HG02981 (cell line): ENCODE results near the gene AMN.
"Not testable (repeated sequence)": the region's sequence is repeated elsewhere in the genome, so short reads cannot be mapped to it uniquely, and the experiment has no call there.

Experiments used
- ATAC-seq: cut with Tn5 transposase; IDR thresholded peaks from one replicate; pipeline ENCODE4 v1.9.1; 2021; ENCODE audit warnings: mild to moderate bottlenecking, moderate library complexity; ENCODE audit not compliant: unreplicated experiment

AMN gene

DNA sequence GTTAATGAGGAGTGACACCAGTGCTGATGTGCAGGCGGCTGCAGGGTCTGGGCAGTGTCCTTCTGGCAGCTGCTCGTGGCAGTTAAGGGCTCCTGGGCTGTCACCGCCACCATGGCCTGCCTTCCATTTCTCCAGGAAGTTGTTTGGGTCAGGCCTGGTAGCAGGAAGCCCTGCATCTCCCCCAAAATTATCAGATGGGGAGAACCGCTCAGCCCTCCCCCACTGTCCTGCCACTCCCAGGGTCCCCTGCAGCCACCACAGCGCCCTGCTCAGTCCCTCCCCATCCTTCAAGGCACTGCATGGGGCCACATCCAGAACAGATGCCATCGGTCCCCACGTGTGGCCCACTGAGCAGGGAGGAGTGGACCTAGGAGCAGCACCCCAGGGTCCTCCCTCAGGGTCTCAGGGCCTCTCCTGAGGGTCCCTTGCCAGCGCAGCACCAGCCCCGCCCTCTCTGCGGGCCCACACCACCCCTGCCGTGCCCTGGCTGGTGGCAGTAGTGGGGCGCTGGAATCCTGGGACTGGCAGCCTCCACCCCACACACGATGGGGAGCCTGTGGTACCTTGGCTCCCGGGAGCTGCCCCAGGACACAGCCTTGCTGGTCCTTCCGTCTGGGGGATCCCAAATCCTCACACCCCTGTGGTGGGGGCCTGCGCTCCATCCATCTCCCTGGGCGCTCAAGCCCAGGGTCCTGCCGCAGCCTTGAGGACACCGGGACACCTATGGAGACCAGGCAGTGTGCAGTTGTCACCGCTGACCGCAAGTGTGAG is 10.3 kb upstream of the AMN start:
- ATAC-seq: no peak

DNA sequence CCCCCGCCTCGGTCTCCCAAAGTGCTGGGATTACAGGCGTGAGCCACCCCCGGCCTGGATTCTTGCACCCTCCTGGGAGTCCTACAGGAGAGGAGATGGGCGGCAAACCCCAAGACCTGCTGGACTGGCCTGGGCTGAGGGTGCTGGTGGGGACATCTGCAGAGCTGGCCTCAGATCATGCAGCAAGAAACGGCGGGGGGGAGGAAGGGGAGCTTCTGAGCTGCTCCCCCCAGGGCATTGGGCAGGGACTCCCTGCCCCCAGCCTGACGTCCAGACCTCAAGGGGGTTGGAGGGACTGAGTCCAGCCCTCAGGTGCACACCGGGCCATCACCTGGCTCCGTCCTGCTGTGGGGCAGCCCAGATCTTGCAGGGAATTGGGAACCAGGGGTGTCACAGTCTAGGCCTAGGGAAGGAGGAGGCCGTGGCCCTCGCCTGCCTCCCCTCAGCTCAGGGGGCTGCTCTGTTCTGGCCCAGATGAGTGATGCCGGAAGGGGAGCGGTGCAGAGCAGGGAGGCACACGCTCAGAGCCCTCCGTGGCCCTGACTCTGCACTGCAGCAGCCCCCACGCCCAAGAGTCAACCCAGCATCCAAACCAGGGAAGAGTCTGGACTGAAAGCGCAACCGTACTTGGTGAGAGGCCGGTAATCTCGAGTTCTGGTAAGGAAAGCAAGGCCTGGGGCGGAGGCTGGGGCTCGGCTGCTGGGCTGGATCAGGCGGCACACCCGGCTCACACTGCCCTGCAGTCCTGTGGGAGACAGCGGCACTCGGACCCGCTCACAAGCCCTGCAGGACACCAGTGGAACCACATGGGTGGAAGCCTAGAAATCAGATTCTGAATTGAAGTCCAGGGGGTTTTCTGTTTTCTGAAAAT is 8.9 kb upstream of the AMN start:
- no peak for ATAC-seq

DNA sequence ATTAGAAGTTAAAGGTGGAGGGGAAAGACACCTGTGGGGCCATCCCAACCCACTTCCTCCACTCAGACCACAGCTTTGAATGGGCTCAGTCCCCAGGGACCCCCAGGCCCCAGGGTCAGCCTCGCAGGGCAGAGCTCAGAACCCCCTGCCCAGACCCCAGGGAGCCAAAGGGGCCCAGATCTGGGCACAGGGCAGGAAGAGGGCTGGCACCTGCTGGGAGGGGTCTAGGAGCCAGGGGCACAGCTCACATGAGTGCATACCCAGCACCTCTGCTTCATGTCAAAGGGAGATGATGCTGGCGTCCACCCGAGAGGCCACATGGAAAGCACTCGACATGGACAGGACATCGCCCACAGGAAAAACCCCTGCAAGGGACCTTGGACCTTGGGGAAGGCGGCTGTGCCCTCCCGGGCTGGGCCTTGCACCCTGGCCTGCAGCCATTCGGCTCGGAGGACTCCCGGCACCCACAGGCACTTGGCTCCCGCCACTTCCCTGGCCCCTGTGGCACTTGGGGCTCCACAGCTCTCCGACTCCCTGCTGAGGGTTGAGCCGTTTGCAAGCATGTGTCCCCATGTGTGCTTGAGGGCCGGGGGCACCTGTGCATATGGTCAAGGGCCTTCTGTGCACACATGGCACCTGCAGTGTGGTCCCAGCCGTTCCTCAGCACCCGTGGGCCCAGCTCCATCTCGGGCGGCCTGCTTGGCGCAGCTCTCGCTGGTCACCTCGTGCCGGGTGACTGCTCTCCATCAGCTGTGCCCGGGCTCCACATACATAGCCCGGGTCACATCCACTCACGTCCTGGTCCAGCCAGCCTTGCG is 7.8 kb upstream of the AMN start:
- no peak for ATAC-seq

GRCh38 chr14:102915292-102916110 is 7.0 kb upstream of the AMN start:
- ATAC-seq: no peak

DNA sequence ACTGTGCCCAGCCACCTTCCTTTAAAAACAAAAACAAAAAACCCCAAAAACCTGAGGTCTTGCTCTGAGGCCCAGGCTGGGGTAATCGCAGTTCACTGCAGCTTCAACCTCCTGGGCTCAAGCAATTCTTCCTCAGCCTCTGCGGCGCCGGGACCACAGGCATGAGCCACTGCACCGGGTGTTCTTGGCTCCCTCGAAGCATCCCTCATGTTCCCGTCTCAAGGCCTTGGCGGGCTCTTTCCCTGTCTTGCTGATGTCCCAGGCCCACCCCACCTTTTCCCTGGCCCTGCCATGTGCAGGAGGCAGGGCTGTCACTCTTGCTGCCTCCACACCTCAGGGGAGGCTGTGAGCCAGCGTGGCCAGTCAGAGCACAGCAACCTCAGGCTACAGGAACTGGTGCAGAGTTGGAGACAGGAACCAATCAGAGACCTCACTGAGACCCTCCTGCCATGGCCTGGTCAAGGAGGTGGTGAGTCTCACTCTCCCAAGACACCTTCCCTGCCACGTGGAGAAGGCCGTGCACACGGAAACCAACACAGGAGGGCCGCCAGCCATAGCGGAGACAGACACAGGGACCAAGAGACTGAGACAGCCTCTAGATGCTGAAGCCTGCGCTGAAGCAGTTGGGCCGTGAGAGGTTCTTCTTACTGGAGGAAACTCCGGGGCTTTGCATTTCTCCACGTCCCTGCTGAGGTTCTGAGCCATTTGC is 6.0 kb upstream of the AMN start:
- ATAC-seq: no peak

DNA sequence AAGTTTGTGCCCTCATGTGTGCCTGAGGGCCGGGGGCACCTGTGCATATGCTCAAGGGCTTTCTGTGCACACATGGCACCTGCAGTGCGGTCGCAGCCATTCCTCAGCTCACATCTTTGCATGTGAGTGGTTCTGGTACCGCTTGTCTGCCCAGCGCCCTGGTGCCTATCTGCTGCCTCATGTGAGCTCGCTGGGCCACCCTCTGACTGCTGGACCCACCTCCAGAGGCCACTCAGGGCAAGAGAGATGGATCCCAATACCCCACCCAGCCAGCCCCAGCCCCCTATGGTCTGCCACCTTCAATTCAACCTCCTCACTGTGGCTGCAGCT is 5.4 kb upstream of the AMN start:
- no peak for ATAC-seq

DNA sequence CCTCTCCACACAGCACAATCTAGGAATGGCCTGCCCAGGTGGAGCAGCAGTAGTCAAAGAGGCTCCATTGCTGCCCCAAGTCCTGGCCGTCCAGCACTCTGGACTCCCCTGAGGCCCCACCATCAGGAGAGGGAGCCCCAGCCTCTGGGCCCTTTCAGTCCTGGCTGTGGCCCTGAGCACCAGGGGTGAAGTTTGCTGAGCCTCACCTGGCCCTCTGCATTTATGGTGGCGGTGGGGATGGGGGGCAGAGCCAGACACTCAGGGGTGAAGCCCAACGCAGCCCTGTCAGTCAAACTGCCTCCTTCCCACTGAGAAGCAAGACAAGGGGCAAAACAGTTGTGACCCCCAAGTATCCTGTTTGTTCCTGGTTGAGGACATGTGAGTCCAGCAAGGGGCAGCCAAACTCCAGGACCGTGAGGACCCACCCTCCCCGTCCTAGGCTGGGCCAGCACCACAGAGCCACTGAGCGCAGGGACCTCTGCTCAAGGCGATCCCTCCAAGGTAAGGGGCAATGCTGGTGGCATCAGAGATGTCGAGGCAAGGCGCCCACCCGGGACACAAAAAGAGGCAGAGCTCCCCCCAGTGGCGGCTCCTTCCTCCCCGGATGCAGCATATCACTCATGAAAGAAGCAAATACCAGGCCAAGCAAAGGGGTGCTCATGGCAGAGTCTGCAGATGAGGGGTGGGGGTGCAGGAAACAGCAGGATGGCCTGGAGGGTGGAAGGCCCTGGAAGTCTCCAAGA is 4.8 kb upstream of the AMN start:
- ATAC-seq: no peak

GRCh38 chr14:102918438-102918837 is 4.0 kb upstream of the AMN start:
- no peak for ATAC-seq

- ATAC-seq: no peak
Measured at GRCh38 chr14:102920273-102920997, 2.0 kb upstream of the AMN start.

- no peak for ATAC-seq
Measured at GRCh38 chr14:102920998-102921304, 1.5 kb upstream of the AMN start.

- ATAC-seq: no peak
Measured at GRCh38 chr14:102923201-102923924, 900 bp downstream of the AMN start.

DNA sequence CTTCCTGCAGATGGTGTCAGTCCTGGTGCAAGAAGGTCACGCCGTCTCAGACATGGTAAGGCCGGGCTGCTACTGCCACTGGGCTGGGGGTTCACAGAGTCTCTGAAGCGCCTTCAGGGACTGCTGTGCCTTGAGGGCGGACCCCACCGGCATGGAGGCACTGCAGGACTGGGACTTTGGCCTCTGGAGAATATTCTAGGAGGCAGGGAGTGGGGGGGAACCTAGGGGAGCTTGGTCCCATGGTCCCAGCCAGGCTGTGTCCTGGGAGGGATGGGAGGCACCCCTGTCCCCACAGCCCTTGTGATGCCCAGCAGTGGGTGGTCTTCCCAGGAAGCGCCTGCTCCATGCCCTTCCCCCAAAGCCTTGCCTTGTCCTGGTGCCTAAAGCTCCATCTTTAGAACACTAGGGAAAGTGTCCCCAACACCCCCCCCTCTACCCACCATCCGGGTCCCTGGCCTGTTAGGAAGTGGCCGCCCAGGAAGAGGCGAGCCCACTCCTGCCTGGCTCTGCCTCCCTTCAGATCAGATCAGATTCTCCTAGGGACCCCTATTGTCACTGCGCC is 1.5 kb downstream of the AMN start:
- no peak for ATAC-seq

DNA sequence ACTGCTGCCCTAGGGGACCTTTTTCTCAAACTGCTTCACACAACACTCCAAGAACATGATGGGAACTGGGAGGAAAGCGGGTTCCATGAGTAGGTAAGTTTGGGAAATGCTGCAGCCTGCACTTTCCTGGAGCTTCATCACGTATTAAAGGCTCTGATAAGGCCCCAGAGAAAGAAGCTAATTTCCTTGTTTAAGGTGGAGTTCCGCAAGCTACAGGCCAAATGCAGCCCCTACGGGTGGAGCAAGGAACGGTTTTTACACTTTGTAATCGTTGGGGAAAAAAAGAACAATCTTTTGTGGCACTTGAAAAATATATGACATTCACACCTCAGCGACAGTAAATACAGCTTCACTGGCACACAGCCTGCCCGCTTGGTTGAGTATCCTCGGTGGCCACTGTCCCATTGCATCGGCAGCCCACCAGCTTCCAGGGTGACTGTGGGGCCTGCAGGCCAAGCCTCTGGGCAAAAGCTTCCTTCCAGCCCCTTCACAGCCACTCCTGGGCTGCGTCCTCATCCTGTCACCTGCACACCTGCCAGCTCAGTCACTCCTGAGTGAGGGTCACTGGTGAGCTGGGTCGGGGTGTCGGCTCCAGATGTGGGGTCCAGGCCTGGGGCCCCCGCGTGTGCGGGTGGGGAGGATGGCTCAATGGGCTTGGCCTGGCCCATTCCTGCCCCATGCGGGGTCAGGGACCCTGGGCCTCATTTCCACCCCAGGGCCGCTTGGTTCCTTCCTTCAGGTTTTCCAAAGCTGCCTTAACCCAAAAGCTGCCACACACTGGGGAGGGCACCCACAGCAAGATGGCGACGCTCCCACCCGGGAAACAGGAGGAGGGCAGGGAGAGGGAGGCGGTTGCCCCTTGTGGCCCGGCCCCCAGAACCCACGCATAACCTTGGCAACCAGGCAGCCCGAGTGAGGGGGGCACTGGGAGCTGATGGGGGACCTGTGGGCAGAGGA is 2.4 kb downstream of the AMN start:
- no peak for ATAC-seq

GRCh38 chr14:102925646-102926045 is 3.2 kb downstream of the AMN start:
- ATAC-seq: no peak

- no peak for ATAC-seq
Measured at GRCh38 chr14:102926104-102926503, 3.6 kb downstream of the AMN start.

DNA sequence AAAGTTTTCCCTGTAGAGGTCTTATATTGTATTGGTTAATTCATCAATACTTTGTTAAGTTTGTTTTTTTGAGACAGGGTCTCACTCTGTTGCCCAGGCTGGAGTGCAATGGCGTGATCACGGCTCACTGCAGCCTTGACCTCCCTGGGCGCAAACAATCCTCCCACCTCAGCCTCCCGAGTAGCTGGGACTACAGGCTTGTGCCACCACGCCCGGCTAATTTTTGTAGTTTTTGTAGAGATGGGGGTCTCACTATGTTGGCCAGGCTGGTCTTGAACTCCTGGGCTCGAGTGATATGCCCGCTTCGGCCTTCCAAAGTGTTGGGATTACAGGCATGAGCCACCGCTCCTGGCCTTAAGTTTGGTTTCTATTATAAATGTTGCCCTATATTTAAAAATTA is 4.4 kb downstream of the AMN start:
- ATAC-seq: not testable (repeated sequence)
